Neural cell (in vitro differentiated cells): ENCODE results near the gene HRH2. TPM values are rescaled to one million over a fixed set of nuclear protein-coding genes. Genes with fewer than 3 reads are reported as not detected.

Experiments used
- H2AFZ ChIP-seq: fragments of 200-600, 300-800 bp; sonication (generic), shearing (Covaris generic); 2 replicates; pipeline ENCODE4 v1.6.0; 2014; ENCODE audit warnings: low read depth, mild to moderate bottlenecking, antibody characterized with exemption, low read length, moderate library complexity
- H3F3A ChIP-seq: fragments of 200-600 bp; shearing (Covaris generic); 2 replicates; pipeline ENCODE4 v1.6.1; 2016; ENCODE audit warnings: mild to moderate bottlenecking, moderate library complexity, mixed read lengths, antibody characterized with exemption, low read length; ENCODE audit not compliant: insufficient read depth, poor library complexity, severe bottlenecking
- H3K27ac ChIP-seq: fragments of 200-600, 300-800 bp; sonication (generic), shearing (Covaris generic); 2 replicates; pipeline ENCODE4 v1.5.1; 2014; ENCODE audit warnings: mild to moderate bottlenecking, low read length, moderate library complexity
- H3K27me3 ChIP-seq: fragments of 300-800, 200-600 bp; sonication (generic), shearing (Covaris generic); 2 replicates; pipeline ENCODE4 v1.6.0; 2014; ENCODE audit warnings: mild to moderate bottlenecking, low read depth, low read length, moderate library complexity; ENCODE audit not compliant: insufficient read depth
- H3K36me3 ChIP-seq: fragments of 300-800, 200-600 bp; sonication (generic), shearing (Covaris generic); 2 replicates; pipeline ENCODE4 v1.5.1; 2014; ENCODE audit warnings: mild to moderate bottlenecking, antibody characterized with exemption, low read length, moderate library complexity; ENCODE audit not compliant: insufficient read depth
- H3K4me2 ChIP-seq: fragments of 300-800, 200-600 bp; sonication (generic), shearing (Covaris generic); 2 replicates; pipeline ENCODE4 v1.6.0; 2014; ENCODE audit warnings: mild to moderate bottlenecking, low read length
- H3K4me3 ChIP-seq: fragments of 300-800, 200-600 bp; sonication (generic), shearing (Covaris generic); 2 replicates; pipeline ENCODE4 v1.5.1; 2014; ENCODE audit warnings: mild to moderate bottlenecking, low read length, moderate library complexity
- H3K79me2 ChIP-seq: fragments of 200-600 bp; shearing (Covaris generic); replicated peaks from 2 replicates; pipeline ENCODE4 v1.6.0; 2014; ENCODE audit warnings: mild to moderate bottlenecking, low read length, moderate library complexity; ENCODE audit not compliant: insufficient read depth
- H3K9ac ChIP-seq: fragments of 300-800, 200-600 bp; sonication (generic), shearing (Covaris generic); 2 replicates; pipeline ENCODE4 v1.6.1; 2016; ENCODE audit warnings: mild to moderate bottlenecking, low read length, mixed read lengths
- H3K9me2 ChIP-seq: fragments of 200-600 bp; shearing (Covaris generic); 2 replicates; pipeline ENCODE4 v1.6.1; 2016; ENCODE audit warnings: mild to moderate bottlenecking, low read length, mixed read lengths; ENCODE audit not compliant: insufficient read depth
- H3K9me3 ChIP-seq: fragments of 200-600, 300-800 bp; sonication (generic), shearing (Covaris generic); 2 replicates; pipeline ENCODE4 v1.6.1; 2016; ENCODE audit warnings: mild to moderate bottlenecking, mixed run types, low read length, moderate library complexity, mixed read lengths
- H4K20me1 ChIP-seq: fragments of 200-600 bp; shearing (Covaris generic); 2 replicates; pipeline ENCODE4 v1.6.1; 2016; ENCODE audit warnings: mild to moderate bottlenecking, mixed run types; ENCODE audit not compliant: insufficient read depth
- EP300 ChIP-seq: fragments of 450-650 bp; conservative IDR thresholded peaks from 2 replicates; pipeline ENCODE4 v1.6.1; 2014; ENCODE audit warnings: antibody characterized with exemption, mild to moderate bottlenecking, moderate library complexity; ENCODE audit not compliant: poor library complexity, severe bottlenecking
- EZH2 ChIP-seq: fragments of 200-600, 300-800 bp; shearing (Covaris generic), sonication (generic); IDR thresholded peaks from 2 replicates; pipeline ENCODE4 v1.6.1; 2014; ENCODE audit warnings: antibody characterized with exemption, low read length, borderline replicate concordance, mild to moderate bottlenecking; ENCODE audit not compliant: insufficient read depth, poor library complexity, severe bottlenecking
- MXI1 ChIP-seq: fragments of 450-650 bp; conservative IDR thresholded peaks from 2 replicates; pipeline ENCODE4 v1.6.1; 2014; ENCODE audit warnings: antibody characterized with exemption, mild to moderate bottlenecking; ENCODE audit not compliant: poor library complexity, severe bottlenecking
- POLR2AphosphoS5 ChIP-seq: IDR thresholded peaks from 2 replicates; pipeline ENCODE4 v1.6.1; 2012
- RAD21 ChIP-seq: fragments of 450-650 bp; conservative IDR thresholded peaks from 2 replicates; pipeline ENCODE4 v1.6.1; 2014; ENCODE audit warnings: antibody characterized with exemption, mild to moderate bottlenecking, moderate library complexity
- SMC3 ChIP-seq: fragments of 450-650 bp; conservative IDR thresholded peaks from 2 replicates; pipeline ENCODE4 v1.6.1; 2014; ENCODE audit warnings: antibody characterized with exemption, mild to moderate bottlenecking, moderate library complexity; ENCODE audit not compliant: poor library complexity
- TAF1 ChIP-seq: IDR thresholded peaks from 2 replicates; pipeline ENCODE4 v1.6.1; 2012; ENCODE audit warnings: low read depth
- polyA plus RNA-seq: library from polyadenylated mRNA; depleted of rRNA; stranded (reverse); fragments of >200 nt; gene quantifications from 2 replicates; pipeline ENCODE4 v1.2.3, GENCODE V29; 2014
- TF ChIP-seq, protein P1 (sequence below): fragments of 450-650 bp; IDR thresholded peaks from 2 replicates; pipeline ENCODE4 v1.5.1; 2014; ENCODE audit warnings: antibody characterized with exemption, mild to moderate bottlenecking, moderate library complexity; ENCODE audit not compliant: poor library complexity, severe bottlenecking
- TF ChIP-seq, protein P2 (sequence below): IDR thresholded peaks from 2 replicates; pipeline ENCODE4 v1.6.1; 2012; ENCODE audit warnings: borderline replicate concordance

HRH2 gene
- polyA plus RNA-seq, 1 donor from 2014 or later = 0.09 TPM

DNA sequence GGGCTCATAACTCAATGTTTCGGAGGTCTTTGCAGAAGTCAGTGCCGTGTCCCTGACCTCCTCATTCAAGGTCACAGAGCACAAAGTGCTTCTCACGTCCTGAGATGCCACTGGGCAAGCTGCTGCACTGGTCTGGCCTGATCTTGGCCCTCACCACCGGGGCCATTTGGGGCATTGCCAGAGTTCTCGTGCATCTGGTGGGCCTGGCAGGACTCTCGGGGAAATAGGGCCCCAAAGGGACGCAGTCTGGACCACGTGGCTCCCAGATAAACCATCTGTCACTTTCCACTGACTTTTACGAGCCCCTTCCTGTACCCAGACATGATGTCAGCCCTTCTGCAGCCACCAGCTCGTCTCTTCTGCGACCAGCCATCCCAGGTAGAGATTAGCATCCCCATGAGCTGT is 54.8 kb downstream of the HRH2 start:
- no peaks in the 10 kb centered on the region for H3F3A ChIP-seq

DNA sequence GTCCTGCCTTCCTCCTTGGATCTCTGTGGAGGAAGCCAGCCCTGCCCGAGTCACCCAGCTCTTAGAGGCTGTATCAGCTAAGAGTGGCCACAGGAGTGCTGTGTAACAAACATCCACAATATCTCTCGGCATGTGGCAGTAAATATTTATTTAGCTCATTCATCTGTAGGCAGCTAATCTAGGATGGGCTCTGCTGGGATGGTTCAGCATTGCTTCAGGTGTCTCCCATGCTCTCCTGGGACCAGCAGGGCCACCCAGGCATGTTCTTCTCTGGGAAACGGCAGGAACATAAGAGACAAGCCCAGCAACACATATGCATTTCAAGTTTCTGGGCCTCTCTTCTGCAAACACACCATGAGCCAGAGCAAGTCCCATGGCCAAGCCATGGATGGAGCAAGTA is 56.1 kb downstream of the HRH2 start:
- H3K4me3 ChIP-seq = no peak overlapping the region
- TF ChIP-seq EP300 = no peak
- TF ChIP-seq SMC3 = no peak
- no peak for TF ChIP-seq RAD21
- no peak for TF ChIP-seq EZH2
- no peak for TF ChIP-seq POLR2AphosphoS5
- TF ChIP-seq, protein P1, sequence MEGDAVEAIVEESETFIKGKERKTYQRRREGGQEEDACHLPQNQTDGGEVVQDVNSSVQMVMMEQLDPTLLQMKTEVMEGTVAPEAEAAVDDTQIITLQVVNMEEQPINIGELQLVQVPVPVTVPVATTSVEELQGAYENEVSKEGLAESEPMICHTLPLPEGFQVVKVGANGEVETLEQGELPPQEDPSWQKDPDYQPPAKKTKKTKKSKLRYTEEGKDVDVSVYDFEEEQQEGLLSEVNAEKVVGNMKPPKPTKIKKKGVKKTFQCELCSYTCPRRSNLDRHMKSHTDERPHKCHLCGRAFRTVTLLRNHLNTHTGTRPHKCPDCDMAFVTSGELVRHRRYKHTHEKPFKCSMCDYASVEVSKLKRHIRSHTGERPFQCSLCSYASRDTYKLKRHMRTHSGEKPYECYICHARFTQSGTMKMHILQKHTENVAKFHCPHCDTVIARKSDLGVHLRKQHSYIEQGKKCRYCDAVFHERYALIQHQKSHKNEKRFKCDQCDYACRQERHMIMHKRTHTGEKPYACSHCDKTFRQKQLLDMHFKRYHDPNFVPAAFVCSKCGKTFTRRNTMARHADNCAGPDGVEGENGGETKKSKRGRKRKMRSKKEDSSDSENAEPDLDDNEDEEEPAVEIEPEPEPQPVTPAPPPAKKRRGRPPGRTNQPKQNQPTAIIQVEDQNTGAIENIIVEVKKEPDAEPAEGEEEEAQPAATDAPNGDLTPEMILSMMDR = no peak
- TF ChIP-seq MXI1 = no peak
- TF ChIP-seq, protein P2, sequence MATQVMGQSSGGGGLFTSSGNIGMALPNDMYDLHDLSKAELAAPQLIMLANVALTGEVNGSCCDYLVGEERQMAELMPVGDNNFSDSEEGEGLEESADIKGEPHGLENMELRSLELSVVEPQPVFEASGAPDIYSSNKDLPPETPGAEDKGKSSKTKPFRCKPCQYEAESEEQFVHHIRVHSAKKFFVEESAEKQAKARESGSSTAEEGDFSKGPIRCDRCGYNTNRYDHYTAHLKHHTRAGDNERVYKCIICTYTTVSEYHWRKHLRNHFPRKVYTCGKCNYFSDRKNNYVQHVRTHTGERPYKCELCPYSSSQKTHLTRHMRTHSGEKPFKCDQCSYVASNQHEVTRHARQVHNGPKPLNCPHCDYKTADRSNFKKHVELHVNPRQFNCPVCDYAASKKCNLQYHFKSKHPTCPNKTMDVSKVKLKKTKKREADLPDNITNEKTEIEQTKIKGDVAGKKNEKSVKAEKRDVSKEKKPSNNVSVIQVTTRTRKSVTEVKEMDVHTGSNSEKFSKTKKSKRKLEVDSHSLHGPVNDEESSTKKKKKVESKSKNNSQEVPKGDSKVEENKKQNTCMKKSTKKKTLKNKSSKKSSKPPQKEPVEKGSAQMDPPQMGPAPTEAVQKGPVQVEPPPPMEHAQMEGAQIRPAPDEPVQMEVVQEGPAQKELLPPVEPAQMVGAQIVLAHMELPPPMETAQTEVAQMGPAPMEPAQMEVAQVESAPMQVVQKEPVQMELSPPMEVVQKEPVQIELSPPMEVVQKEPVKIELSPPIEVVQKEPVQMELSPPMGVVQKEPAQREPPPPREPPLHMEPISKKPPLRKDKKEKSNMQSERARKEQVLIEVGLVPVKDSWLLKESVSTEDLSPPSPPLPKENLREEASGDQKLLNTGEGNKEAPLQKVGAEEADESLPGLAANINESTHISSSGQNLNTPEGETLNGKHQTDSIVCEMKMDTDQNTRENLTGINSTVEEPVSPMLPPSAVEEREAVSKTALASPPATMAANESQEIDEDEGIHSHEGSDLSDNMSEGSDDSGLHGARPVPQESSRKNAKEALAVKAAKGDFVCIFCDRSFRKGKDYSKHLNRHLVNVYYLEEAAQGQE = no peak
- TF ChIP-seq TAF1 = no peak

More for the DNA sequence above, 54.8 kb downstream of the HRH2 start:
- TF ChIP-seq POLR2AphosphoS5 (no peak), EP300 (no peak), TAF1 (no peak), SMC3 (no peak), RAD21 (no peak), EZH2 (no peak), MXI1 (no peak)
- TF ChIP-seq, protein P2 = no peak
- TF ChIP-seq, protein P1 = no peak
- Histone ChIP-seq H2AFZ (no peak overlapping the region), H4K20me1 (no peaks in the 10 kb centered on the region), H3K36me3 (no peaks in the 10 kb centered on the region), H3K9me2 (no peaks in the 10 kb centered on the region), H3K27ac (no peak overlapping the region), H3K79me2 (no peaks in the 10 kb centered on the region), H3K9me3 (no peaks in the 10 kb centered on the region), H3K4me2 (no peak overlapping the region), H3K4me3 (no peak overlapping the region), H3K9ac (no peak overlapping the region), H3K27me3 (no peaks in the 10 kb centered on the region)

More for the DNA sequence above, 56.1 kb downstream of the HRH2 start:
- H3K79me2 ChIP-seq = no peaks in the 10 kb centered on the region
- no peaks in the 10 kb centered on the region for H4K20me1 ChIP-seq
- no peaks in the 10 kb centered on the region for H3K9me2 ChIP-seq
- H3F3A ChIP-seq = no peaks in the 10 kb centered on the region
- H3K27ac ChIP-seq = no peak overlapping the region
- no peaks in the 10 kb centered on the region for H3K27me3 ChIP-seq
- no peak overlapping the region for H3K4me2 ChIP-seq
- no peaks in the 10 kb centered on the region for H3K36me3 ChIP-seq
- no peak overlapping the region for H2AFZ ChIP-seq
- H3K9me3 ChIP-seq = no peaks in the 10 kb centered on the region
- H3K9ac ChIP-seq = no peak overlapping the region
